Fibroblast of gingiva (primary cell): ENCODE results near the gene MICAL3.
A peak's percentile ranks its signal among the peaks of the same experiment; 100 is the strongest.

ENCODE experiments used
- DNase-seq: peaks from one replicate; pipeline ENCODE4 v3.0.0-alpha.2; 2011; ENCODE audit warnings: low read depth

The MICAL3 gene

DNA sequence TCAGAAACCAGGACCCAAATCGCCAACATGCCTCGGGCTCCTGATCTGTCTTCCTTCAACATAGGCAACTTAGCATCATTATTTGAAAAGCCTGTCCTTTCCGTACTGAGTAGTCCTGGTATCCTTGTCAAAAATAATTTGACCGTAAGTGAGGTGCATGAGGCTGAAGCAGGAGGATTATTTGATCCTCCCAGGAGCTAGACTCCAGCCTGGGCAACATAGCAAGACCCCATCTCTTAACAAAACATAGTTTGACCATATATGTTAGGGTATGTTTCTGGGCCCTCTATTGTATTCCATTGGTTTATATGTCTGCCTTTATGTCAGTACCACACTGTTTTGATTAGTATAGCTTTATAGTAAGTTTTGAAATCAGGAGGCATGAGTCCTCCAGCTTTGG is 112.5 kb downstream of the MICAL3 start:
- DNase-seq = no peak

DNA sequence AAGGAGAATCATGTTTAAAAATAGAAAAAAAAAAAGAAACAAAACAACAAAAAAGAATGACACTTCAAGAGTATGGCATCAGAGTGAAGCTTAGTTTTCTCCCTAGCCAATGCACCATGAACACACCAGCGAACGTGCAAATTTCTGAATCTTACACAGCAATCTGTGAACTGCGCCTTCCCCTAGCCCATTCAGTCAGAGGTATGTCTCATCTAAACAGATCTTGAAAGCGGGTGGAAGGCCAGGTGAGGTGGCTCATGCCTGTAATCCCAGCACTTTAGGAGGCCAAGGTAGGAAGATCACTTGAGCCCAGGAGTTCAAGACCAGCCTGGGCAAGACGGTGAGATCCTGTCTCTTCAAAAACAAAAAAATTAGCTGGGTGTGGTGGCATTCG is 113.1 kb downstream of the MICAL3 start:
- no peak for DNase-seq

DNA sequence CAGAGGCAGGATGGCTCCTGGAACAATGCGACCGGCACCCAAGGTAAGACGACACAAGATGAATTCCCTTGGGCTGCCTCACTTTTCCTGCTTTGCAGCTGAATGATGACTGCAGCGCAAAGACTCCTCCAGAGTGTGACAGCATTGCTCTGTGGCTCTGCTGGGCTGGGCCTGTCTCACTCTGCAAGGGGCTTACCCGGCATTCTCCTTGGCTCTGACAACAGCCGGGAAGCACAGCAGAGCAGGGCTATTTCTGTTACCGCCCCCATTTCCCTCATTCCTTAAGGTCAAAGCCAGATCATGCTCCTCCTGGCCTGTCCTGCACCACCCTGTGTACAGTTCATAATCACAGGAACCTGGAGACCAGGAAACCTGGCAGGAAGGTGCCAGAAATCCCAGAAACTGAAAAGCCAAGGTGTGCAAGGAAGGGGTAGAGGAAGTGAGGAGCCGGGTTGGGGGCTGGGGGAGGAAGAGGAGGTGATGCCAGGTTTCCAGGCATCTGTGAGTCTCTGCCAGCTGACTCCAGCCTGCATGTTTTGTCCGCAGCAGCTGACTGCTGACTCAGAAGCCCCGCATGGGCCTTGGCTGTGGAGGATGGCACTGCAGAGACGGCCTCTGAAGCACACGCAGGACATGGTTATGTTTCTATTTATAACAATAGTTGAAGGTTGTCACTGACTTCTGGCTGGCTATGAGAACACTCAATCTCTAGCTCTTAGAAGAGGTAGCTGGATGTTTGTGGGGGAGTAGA is 113.6 kb downstream of the MICAL3 start:
- peak; percentile 88 for DNase-seq

DNA sequence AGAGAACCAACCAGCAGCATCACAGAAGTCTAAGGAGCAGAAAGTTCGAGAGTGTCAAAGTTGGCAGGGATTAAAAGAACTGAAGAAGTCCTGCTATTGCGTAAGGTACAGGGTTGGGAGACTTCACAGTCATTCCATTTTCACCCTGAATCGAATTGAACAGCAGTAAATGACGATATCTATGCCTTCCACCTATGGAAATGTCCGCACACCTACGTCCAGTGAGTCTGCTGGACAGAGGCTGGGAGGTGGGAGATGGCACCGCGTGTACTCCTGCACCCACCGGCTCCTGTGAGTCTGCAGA is 116.7 kb downstream of the MICAL3 start:
- no peak for DNase-seq

DNA sequence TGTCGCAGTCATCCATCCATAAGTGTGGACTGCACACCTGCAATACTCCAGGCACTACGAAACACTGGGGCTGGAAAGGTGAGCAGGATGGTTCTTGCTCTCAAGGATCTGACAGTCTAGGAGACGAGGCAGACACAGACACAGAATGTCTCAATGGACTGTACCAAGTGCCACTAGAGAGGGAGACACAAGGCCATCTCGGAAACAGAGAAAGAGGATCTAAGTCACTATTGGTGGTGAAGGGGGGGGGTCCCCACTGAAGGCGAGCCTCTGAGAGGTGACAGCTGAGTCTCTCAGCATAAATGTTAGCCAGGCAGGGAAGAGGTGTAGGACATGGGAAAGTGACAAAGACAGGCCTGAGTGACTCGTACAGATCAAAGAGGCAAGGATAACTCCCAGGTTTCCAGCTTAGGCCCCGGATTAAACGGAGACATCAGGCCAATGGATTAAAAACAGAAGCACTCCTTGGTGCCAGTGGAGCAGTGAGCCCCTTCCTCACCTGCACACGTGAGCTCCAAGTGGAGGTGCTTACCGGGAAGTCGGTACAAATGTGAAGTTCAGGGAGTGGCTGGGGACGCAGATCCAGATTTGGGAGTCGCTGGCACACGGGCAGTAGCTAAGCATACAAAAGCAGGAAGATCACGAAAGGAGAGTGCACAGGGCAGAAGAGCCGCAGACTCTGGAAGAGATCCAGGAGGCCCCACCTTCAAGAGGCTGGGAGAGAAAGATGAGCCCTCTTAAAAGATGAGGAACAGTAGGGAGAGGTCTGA is 117.2 kb downstream of the MICAL3 start:
- no peak for DNase-seq

DNA sequence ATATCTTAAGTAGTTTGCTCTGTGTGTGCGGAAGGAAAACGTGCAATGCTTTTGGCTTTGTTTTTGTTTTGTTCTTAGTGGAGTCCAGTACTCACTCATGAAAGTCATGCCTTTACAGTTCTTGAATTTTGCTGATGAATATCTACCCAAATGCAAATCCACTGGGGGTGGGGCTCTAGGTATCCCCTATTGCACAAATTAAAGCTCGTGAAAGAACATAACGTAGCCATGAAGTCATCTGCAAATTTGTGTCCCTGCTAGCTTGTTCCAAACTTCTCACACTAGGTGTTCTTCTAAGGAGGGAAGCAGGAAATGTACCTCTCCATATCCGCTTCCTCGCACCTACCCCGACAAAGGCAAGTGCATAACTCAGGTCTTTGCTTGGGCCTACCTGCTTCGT is 118.9 kb downstream of the MICAL3 start:
- DNase-seq = no peak

DNA sequence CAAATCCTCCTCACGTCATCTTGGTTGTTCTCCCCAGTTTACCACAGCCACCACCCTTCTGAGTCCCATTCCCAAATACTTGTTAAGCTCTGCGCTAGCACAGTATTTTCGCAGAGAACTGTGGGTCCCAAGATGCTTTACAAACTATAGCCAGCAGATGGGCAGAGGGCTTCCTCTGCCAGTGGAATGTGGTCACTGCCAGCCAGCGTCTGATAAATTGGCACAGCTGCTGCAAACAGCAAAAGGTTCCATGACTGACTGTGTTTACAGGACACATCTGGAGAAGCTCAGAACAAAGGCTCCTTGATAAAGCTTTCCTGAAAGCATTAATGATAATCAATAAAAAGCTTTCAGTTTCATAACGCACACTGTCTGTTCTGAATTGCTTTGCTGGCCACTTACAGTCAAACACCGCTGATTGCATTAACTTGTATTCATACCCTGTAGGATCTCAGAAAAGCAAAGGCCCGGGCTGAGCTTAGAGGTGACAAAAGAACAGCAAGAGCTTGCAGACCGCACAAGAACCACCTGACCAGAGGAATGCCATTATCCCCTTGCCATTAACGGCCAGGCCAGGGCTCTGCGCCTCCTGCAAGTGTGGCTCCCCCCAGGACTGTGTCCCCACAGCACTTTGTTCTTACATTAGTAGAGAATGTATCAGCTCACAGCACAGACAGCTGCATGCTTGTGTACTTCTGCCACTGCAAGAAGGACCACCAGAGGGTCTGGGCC is 120.6 kb downstream of the MICAL3 start:
- peak; percentile 39 for DNase-seq

DNA sequence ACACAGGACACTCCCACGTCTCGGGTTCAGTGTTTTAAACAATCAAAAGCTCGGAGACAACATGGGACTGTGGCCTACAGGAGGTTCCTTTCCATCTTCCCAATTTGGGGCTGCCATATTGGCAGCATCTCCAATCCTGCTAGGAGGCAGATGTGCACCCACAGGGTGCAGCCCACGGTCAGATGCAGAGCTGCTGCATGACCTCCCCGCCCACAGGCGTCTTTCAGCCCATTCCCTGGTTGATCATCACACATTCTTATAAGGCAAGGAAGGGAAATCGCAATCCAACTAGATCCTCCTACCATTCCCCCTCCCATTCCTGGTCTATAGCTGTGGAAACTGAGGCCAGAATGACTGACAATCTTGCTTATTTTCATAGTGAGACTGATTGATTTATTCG is 121.4 kb downstream of the MICAL3 start:
- no peak for DNase-seq

DNA sequence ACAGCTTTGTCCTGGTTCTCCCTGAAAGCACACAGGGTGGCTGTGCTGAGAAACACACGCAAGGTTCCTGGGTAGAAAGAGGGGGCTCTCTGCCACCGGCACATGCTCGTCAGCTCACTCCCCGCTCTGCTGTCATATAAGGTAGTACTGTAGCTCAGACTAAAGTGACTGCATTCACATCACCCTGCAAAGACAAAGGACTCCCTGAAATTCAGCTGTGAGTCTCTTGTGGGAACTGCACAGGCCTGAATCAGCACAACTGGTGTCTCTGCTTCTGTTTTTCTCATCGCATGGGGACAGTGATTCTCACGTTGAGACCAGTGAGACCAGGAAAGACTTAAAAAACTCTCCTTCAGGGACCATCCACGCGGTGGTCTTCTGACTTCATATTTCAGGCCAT is 126.0 kb downstream of the MICAL3 start:
- DNase-seq = no peak

DNA sequence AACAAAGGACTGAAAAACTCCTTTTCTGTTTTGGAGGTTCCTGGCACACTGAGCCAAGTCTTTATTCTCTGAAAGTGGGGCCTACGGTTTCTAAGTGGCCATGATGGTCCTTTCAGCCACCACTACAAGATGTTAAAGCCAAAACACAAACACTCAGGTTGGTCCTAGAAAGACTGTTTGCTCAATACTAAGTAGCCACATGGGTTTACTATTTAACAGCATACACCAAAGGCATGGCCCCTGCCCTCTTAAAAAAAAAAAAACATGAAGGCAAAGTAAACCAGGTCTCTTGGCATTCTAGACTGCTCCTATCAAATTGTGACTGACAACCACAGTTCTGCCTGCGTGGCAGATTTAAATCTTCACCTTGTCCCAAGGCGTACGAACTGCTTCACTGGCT is 126.5 kb downstream of the MICAL3 start:
- DNase-seq = no peak

DNA sequence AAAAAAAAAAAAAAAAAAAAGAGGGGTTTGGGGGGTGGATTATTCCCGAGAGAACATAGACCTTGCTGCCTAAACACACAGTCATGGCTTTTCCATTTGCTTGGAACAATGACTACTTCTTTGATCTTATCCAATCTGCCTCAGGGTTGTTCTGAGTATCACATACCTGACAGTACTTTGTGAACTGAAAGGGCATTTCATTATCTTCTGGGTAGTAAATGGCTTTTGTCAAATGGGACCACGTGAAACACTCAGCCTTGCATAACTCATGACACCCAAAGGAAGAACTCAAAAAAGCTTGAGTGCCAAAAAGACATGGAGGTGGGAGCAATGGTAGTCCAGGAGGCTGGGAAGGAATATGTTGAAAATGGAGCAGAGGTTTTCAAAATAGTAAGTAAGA is 126.9 kb downstream of the MICAL3 start:
- DNase-seq = no peak

DNA sequence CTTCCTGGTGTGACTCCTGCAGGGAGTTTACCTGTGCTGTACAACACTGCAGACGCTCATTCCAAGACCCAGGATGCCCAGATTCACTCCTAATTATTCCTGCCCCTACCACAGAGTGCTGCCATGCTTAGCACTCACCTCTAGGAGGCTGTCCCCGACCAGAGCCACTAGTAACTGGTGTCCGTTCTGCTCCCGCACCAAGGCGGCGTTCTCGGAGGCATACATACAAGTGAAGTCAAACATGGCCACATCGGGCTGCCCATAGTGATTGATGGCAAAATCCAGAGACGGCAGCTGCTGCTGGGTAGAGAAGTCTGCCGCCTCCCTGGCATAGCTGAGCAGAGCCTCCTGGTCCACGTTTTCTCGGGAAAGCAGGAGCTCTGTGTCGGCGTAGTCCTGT is 127.8 kb downstream of the MICAL3 start:
- DNase-seq = peak; percentile 19

DNA sequence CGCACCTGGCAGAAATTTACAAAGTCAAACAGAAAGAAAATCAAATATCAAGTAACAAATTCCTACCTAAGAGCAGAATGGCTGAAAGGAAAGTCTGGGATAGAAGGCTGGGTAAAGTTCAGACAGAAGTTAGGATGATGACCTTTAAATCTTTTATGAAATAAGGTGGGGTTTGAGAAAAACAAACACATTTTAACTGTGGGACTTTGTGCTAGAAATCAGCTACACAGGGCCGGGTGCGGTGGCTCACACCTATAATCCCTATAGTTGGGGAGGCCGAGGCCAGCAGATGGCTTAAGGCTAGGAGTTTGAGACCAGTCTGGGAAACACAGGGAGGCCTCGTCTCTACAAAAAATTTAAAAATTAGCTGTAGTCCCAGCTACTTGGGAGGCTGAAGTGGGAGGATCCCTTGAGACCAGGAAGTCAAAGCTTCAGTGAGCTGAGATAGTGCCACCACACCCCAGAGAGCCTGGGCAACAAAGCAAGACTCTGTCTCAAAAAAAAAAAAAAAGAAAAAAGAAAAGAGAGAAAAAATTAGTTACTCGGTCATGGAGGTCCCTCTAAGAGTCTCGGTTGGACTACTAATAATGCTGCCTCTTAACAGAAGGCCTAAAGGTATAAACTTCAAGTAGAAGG is 130.3 kb downstream of the MICAL3 start:
- no peak for DNase-seq

DNA sequence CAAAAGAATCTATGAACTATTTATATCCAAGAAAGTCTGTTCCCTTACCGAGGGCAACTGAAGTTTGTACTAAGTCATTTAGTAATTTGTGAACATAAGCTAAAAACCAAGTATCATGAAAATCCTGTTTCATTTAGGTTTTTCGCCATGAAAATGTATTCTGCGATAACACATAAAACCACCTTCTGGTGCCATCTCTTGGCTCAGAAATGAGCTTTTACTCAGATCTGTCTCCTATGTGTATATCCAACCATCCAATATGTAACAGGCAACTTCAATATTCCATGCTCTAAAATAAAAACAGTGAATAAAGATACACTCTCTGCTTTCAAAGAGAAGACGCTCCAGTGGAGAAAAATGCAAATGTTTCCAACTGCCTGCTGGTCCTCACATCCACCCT is 132.0 kb downstream of the MICAL3 start:
- no peak for DNase-seq

DNA sequence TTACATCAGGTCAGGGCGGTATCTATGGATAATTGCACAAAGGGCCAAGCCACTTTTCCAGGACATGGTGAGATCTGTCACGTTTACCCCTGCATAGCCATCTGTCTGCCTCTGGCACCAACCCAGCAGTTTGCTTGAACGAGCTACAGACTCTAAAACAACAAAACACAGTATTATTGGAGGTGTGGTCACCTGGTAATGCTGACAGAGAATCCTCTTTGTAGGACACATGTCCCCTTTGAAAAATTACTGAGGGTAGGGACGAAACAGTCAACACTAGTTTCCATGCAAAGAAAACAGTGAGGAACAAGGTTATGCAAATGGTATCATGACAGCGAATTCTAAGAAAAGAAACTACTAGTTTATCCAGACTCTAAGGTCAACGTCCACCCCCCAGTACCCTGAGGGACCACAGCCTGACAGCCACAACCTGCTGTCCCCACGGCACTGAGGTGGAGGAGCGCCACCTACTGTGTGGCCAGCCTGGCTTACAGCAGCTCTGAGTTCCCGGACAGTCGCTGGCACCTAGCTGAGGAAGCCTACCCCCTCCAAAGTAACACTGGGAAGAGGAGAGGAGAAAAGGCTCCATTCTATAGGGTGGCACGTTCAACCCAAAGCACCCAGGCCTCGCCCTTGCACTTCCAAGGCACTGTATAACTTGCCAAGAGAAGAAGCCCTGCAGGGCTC is 132.7 kb downstream of the MICAL3 start:
- DNase-seq = no peak

DNA sequence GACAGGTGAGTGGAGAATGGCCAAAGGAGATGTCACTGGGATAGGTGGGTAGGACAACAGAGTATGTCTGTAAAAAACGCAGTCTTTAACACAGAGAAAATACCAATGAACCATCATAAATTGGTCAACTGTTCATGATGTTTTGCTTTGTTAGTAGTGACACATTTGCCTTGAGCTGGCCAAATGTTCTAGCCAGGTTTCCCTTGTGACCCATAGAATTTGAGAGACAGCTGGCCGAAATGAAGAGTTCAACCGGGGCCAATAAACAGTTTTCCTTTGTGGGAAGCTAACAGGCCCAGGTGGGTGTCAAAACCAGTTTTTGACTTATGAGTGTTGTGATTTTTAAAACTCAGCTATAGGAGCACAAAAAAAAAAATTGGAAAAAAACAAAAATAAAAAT is 133.5 kb downstream of the MICAL3 start:
- no peak for DNase-seq

DNA sequence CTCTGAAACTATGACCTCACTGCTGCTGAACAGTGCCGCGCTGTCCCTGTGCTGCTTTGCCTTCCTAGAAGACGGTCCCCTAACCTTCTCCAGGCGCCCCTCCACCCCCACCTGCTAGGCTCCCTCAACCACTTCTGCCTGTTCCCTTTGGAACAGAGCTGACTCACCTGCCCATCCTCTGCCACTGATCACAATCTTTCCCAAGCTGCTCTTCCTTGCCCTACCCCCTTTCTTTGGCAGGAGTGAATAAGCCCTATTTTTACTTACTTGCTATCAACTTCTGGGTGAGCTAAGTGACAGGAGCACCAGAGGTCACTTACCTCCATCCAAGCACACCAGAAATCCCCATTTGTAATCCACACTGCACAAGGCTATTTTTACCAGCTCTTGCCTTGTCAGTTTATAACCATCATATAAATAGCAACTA is 134.1 kb downstream of the MICAL3 start:
- no peak for DNase-seq

DNA sequence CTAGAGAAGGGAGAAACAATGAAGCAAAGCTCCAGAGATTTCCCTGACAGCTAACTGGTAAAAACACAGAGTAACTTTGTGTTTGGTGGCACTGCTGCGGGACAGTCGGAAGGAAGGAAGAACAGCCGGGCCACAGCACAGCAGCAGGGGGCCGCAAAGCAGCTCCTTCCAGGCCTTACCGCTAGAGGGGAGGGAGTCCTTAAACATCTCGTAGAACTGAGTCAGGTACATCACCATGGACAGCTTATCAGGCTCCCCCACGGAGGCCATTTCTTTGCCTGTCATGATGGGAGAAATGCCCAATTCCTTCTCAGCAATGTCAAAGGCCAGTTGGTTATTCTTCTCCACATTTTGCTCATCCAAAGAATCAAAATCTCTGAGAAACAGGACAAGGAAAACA is 135.5 kb downstream of the MICAL3 start:
- DNase-seq = no peak

DNA sequence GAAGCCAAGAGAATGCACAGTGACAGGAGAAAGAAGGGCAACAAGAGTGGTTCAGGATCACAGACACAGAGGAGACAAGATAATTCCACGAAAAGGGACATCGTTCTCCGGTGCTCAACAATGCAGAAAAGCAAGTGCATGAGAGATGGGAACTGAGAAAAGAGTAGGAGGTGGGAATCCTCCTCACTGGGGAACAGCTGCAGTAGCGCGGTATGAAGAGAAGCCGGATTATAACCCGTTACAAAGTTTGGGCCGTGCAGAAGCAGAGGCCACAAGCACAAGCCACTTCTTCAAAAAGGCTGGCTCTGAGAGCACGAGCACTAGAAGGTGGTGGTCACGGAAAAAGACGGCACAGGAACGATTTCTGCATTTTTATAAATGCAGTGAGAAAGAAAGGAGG is 135.9 kb downstream of the MICAL3 start:
- DNase-seq = no peak

DNA sequence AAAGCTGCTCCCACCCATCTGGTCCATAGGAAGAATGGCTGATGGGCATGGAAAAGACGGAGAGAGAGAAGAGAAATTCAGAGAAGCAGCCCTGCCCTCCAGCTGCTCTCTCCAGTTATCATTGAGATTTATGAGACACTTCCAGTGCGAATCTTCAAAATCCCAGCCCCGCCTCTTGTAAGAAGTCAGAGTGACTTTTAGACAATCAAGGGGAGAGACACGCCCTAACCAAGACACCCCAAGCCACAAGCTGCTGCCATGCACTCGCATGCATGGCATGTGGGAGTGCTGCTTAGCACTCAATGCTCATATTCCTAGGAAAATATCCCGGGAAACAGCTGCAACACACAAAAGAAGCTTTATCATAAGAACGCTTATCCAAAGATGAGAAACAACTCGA is 139.5 kb downstream of the MICAL3 start:
- DNase-seq = no peak

DNA sequence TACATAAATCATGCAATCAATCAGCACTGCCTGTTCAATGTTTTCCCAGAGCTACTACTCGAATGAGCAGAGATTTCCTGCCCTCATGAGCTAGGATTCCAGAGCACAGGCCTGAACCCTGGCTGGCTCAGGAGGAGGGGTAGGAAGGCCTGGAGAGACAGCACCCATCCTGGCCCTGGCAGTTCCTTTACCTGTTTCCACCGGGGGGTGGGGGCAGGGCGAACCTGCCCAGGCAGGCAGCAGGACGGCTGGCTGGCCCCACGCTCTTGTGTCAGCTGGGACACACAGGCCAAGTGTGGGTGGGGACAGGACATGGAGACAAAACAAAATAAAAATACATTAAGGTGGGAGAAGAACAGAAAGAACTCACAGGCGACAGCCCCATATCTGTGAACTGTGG is 140.3 kb downstream of the MICAL3 start:
- DNase-seq = no peak

DNA sequence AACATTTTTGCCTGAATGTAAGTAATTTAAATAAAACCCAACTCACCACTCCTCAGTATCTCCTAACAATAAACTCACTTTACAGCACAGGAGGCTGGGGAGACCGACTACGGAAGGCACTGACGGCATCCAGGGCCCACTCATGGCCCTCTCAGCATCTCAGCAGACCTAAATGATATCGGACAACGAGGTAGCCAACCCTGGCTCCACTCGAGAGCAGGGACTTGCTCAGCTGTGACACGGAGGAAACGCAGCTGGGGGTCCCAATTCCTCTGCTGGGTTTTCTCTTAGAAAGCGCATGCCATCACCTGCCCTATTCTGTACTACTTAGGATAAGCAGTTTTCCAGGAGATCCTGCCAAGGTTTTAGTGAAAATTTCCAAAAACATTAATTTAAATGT is 141.0 kb downstream of the MICAL3 start:
- DNase-seq = no peak
